Endothelial cell of umbilical vein (primary cell): ENCODE measurements around the gene EAF1. TPM values are rescaled to one million over a fixed set of nuclear protein-coding genes. Genes with fewer than 3 reads are reported as not detected.

ENCODE experiments used
- BruUV-seq: library from RNA; stranded (reverse); fragments of 400-500 nt; replicated peaks from 2 replicates; lab custom pipeline; 2021; lab: Mats Ljungman, UMichigan
- CTCF ChIA-PET: fragments of 300-600, 350-600 bp; sonication (Branson Sonifier 250); formaldehyde crosslinking; loops from one replicate; lab custom pipeline; 2021; ENCODE audit warnings: antibody characterized with exemption, inconsistent platforms; lab: Charles Lee
- POLR2A ChIA-PET: fragments of 300-600, 350-600 bp; sonication (Branson Sonifier 250); formaldehyde crosslinking; loops from one replicate; lab custom pipeline; 2021; ENCODE audit warnings: antibody characterized with exemption, inconsistent platforms; lab: Charles Lee
- DNase-seq: peaks from one replicate; pipeline ENCODE4 v3.0.0-alpha.2; 2011; ENCODE audit warnings: low read depth, low spot score
- FAIRE-seq: peaks from 2 replicates; lab custom pipeline; 2011; peaks lifted over from hg19 to GRCh38; lab: Jason Lieb, UNC
- H2AFZ ChIP-seq: 2 replicates; pipeline ENCODE4 v1.6.0; 2012; ENCODE audit warnings: low read depth, low read length, control low read depth, inconsistent platforms
- H3K27ac ChIP-seq: 2 replicates; pipeline ENCODE4 v1.5.1; 2011; ENCODE audit warnings: low read depth, mild to moderate bottlenecking, control low read depth, low read length, moderate library complexity; ENCODE audit not compliant: insufficient read depth
- H3K27me3 ChIP-seq, 2 experiments: 2 replicates each; pipeline versions ENCODE4 v1.6.0 to v1.6.1; 2011; ENCODE audit warnings: low read length in 2 of 2, mixed read lengths in 1 of 2; ENCODE audit not compliant: control insufficient read depth in 2 of 2, insufficient read depth in 2 of 2
- H3K36me3 ChIP-seq, 2 experiments: 2 replicates in 1 of 2; 3 replicates in 1 of 2; pipeline ENCODE4 v1.5.1; 2011; ENCODE audit warnings: low read length in 2 of 2, mild to moderate bottlenecking in 1 of 2, moderate library complexity in 1 of 2; ENCODE audit not compliant: control insufficient read depth in 2 of 2, insufficient read depth in 2 of 2; ENCODE audit errors: extremely low read depth in 1 of 2
- H3K4me1 ChIP-seq: 3 replicates; pipeline ENCODE4 v1.5.1; 2011; ENCODE audit warnings: mild to moderate bottlenecking, low read length; ENCODE audit not compliant: control insufficient read depth, insufficient read depth; ENCODE audit errors: extremely low read depth
- H3K4me2 ChIP-seq: 2 replicates; pipeline ENCODE4 v1.6.1; 2011; ENCODE audit warnings: low read length, control low read depth, mixed read lengths; ENCODE audit not compliant: insufficient read depth
- H3K4me3 ChIP-seq, 3 experiments: fragments of 200-600 bp in 1 of 3; sonication (generic), shearing (Covaris generic) in 1 of 3; replicated peaks in 1 of 3; 2 replicates each; pipeline ENCODE4 v1.5.1; 2011 to 2016; ENCODE audit warnings: control low read depth in 3 of 3, low read length in 3 of 3, mild to moderate bottlenecking in 2 of 3, inconsistent platforms in 1 of 3, low read depth in 1 of 3, moderate library complexity in 1 of 3; ENCODE audit not compliant: insufficient read depth in 1 of 3
- H3K79me2 ChIP-seq: 2 replicates; pipeline ENCODE4 v1.6.0; 2012; ENCODE audit warnings: low read length, inconsistent platforms; ENCODE audit not compliant: control insufficient read depth, insufficient read depth
- H3K9ac ChIP-seq: replicated peaks from 2 replicates; pipeline ENCODE3; 2011; ENCODE audit warnings: low read length, control low read depth; ENCODE audit not compliant: insufficient read depth; ENCODE audit errors: extremely low read depth
- H3K9me1 ChIP-seq: replicated peaks from 3 replicates; pipeline ENCODE4 v1.6.0; 2011; ENCODE audit warnings: mild to moderate bottlenecking, low read length; ENCODE audit not compliant: control insufficient read depth, insufficient read depth; ENCODE audit errors: extremely low read depth
- H3K9me3 ChIP-seq: replicated peaks from 2 replicates; pipeline ENCODE4 v1.5.1; 2012; ENCODE audit warnings: low read length, inconsistent platforms; ENCODE audit not compliant: control insufficient read depth, insufficient read depth
- H4K20me1 ChIP-seq: replicated peaks from 2 replicates; pipeline ENCODE3; 2011; ENCODE audit warnings: mild to moderate bottlenecking, low read length; ENCODE audit not compliant: control insufficient read depth, insufficient read depth; ENCODE audit errors: extremely low read depth
- EZH2 ChIP-seq: IDR thresholded peaks from 2 replicates; pipeline ENCODE4 v1.6.1; 2012; ENCODE audit warnings: borderline replicate concordance, low read depth, mild to moderate bottlenecking, moderate library complexity, low read length, inconsistent platforms; ENCODE audit not compliant: severe bottlenecking
- FOS ChIP-seq: IDR thresholded peaks from 2 replicates; pipeline ENCODE4 v1.6.1; 2011; ENCODE audit warnings: mild to moderate bottlenecking, low read length, moderate library complexity, borderline replicate concordance; ENCODE audit not compliant: insufficient read depth
- GATA2 ChIP-seq: IDR thresholded peaks from 2 replicates; pipeline ENCODE4 v1.7.0; 2011; ENCODE audit warnings: low read depth, mild to moderate bottlenecking, moderate library complexity, mixed read lengths, low read length; ENCODE audit not compliant: insufficient read length, insufficient read depth
- JUN ChIP-seq: IDR thresholded peaks from 2 replicates; pipeline ENCODE4 v1.6.1; 2011; ENCODE audit warnings: borderline replicate concordance, low read depth; ENCODE audit not compliant: insufficient read length, insufficient read depth
- MYC ChIP-seq: IDR thresholded peaks from one replicate; pipeline ENCODE4 v1.6.1; 2011; ENCODE audit warnings: mild to moderate bottlenecking, low read depth, low read length
- POLR2A ChIP-seq: IDR thresholded peaks from 2 replicates; pipeline ENCODE4 v1.6.1; 2012; ENCODE audit warnings: low read depth, mild to moderate bottlenecking, control low read depth, low read length
- POLR2AphosphoS5 ChIP-seq: IDR thresholded peaks from 2 replicates; pipeline ENCODE4 v1.6.1; 2012; ENCODE audit warnings: low read depth, mild to moderate bottlenecking, control low read depth, low read length, moderate library complexity; ENCODE audit not compliant: insufficient read depth
- dilution Hi-C: fragments of 300-500 bp; cut with MboI; formaldehyde crosslinking; loops from one replicate; pipeline ENCODE4 v1.15.0; 2019; ENCODE audit warnings: low sequenced_read_pairs; ENCODE audit not compliant: extremely low pct_ligation_motif_present
- intact Hi-C: fragments of 100-400 bp; cut with micrococcal nuclease; formaldehyde crosslinking; loops from one replicate; pipeline ENCODE4 v1.10.0; 2022
- polyA plus RNA-seq, 4 experiments: library from polyadenylated mRNA; depleted of rRNA in 3 of 4; stranded (reverse) in 3 of 4; unstranded in 1 of 4; fragments of >200 nt; gene quantifications; 2 replicates each; pipeline versions ENCODE4 v1.2.1 to v1.2.3, GENCODE V29; 2011 to 2012; ENCODE audit warnings: missing spikeins in 1 of 4
- total RNA-seq: library from RNA; stranded (reverse); gene quantifications from 2 replicates; pipeline ENCODE4 v1.2.3, GENCODE V29; 2021
- TF ChIP-seq, protein P1 (sequence below), 2 donors: IDR thresholded peaks; 1 replicate in 1 of 2; 2 replicates in 1 of 2; pipeline ENCODE4 v1.5.1; 2011; ENCODE audit warnings: low read length in 2 of 2, mild to moderate bottlenecking in 2 of 2, moderate library complexity in 2 of 2, control low read depth in 1 of 2, inconsistent platforms in 1 of 2, low read depth in 1 of 2; ENCODE audit not compliant: insufficient read depth in 1 of 2; ENCODE audit errors: extremely low read depth in 1 of 2
- TF ChIP-seq, protein P2 (sequence below): IDR thresholded peaks from 2 replicates; pipeline ENCODE4 v1.6.1; 2011; ENCODE audit not compliant: insufficient read depth, insufficient read length

EAF1 gene
- total and polyA plus RNA-seq, 2 donors (not counting 3 experiments of a cell fraction or from before 2014, with no cell fraction given) = 8.7 to 18.2 TPM

DNA sequence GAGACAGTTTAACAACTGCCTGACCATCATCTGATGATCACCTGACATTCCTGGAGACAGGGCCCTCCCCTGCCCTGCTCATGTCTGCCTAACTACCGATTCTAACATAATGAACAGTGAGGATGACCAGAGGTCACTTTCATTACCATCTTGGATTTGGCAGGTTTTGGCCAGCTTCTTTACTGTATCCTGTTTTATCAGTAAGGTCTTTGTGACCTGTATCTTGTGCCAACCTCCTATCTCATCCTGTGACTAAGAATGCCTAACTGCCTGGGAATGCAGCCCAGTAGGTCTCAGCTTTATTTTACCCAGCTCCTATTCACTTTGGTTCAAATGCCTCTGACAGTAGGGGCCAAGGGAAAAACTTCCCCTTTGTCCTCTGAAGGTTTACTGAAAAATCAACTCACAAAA, 40.2 kb upstream of the EAF1 start:
- TF ChIP-seq MYC (no peak), GATA2 (peak; percentile 84), FOS (peak; percentile 60)
- BruUV-seq = no TSS peak
- no peak overlapping the region for H3K4me2 ChIP-seq
- H4K20me1 ChIP-seq = no peaks in the 10 kb centered on the region
- H3K4me1 ChIP-seq = peaks cover 14% of the 10 kb centered on the region
- no peak overlapping the region for H2AFZ ChIP-seq
- no peaks in the 10 kb centered on the region for H3K9me1 ChIP-seq
- intact Hi-C loops = no loop called here
- peak; percentile 40 for DNase-seq
- H3K27me3 ChIP-seq = no peaks in the 10 kb centered on the region
- H3K79me2 ChIP-seq = no peaks in the 10 kb centered on the region
- no peaks in the 10 kb centered on the region for H3K36me3 ChIP-seq
- ChIA-PET POLR2A (no interaction called here), CTCF (interaction anchor here (0.6 to 2.3 kb wide), 7 partner anchors 8 to 121 kb away, joined by 3 to 23 read pairs (median 3); no protein-coding TSS in a partner anchor)
- no peak overlapping the region for H3K4me3 ChIP-seq
- dilution Hi-C loops = no loop called here
- no peak overlapping the region for H3K27ac ChIP-seq
- FAIRE-seq = peak; percentile 83
- no peak overlapping the region for H3K9ac ChIP-seq
- H3K9me3 ChIP-seq = no peaks in the 10 kb centered on the region

DNA sequence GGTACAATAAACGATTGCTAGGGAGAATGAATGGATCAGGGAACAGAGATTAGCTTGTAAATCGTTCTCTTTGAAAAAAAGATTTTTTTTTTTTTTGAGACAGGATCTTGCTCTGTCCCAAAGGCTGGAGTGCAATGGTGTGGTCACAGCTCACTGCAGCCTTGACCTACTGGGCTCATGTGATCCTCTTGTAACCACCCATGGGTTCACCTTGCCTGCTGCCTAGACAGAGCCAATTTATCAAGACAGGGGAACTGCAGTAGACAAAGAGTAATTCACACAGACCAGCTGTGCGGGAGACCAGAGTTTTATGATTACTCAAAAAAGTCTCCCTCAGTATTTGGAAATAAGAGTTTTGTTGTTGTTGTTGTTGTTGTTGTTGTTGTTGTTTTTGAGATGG, 39.7 kb upstream of the EAF1 start:
- dilution Hi-C loops = no loop called here

More for the DNA sequence above, 39.7 kb upstream of the EAF1 start:
- H2AFZ ChIP-seq = no peak overlapping the region
- no peaks in the 10 kb centered on the region for H3K9me3 ChIP-seq
- H3K9me1 ChIP-seq = no peaks in the 10 kb centered on the region
- peaks cover 14% of the 10 kb centered on the region for H3K4me1 ChIP-seq
- TF ChIP-seq POLR2AphosphoS5 (no peak), EZH2 (no peak), GATA2 (no peak), FOS (no peak), JUN (no peak), MYC (no peak), POLR2A (no peak)
- TF ChIP-seq, protein P1, sequence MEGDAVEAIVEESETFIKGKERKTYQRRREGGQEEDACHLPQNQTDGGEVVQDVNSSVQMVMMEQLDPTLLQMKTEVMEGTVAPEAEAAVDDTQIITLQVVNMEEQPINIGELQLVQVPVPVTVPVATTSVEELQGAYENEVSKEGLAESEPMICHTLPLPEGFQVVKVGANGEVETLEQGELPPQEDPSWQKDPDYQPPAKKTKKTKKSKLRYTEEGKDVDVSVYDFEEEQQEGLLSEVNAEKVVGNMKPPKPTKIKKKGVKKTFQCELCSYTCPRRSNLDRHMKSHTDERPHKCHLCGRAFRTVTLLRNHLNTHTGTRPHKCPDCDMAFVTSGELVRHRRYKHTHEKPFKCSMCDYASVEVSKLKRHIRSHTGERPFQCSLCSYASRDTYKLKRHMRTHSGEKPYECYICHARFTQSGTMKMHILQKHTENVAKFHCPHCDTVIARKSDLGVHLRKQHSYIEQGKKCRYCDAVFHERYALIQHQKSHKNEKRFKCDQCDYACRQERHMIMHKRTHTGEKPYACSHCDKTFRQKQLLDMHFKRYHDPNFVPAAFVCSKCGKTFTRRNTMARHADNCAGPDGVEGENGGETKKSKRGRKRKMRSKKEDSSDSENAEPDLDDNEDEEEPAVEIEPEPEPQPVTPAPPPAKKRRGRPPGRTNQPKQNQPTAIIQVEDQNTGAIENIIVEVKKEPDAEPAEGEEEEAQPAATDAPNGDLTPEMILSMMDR (IDR thresholded peaks at IDR 0.05; ENCODE audit: extremely low read depth in 1 of 2, insufficient read depth in 1 of 2, low read depth in 1 of 2, low read length in 2 of 2) = no peak
- TF ChIP-seq, protein P2, sequence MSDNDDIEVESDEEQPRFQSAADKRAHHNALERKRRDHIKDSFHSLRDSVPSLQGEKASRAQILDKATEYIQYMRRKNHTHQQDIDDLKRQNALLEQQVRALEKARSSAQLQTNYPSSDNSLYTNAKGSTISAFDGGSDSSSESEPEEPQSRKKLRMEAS = no peak
- no peak for FAIRE-seq
- H3K79me2 ChIP-seq = no peaks in the 10 kb centered on the region
- H3K9ac ChIP-seq = no peak overlapping the region
- CTCF ChIA-PET = interaction anchor here (1.0 to 2.3 kb wide), 2 partner anchors 8 to 18 kb away, joined by 5 to 23 read pairs; no protein-coding TSS in a partner anchor
- no peaks in the 10 kb centered on the region for H3K36me3 ChIP-seq
- no peaks in the 10 kb centered on the region for H4K20me1 ChIP-seq
- H3K4me3 ChIP-seq = no peak overlapping the region
- H3K27me3 ChIP-seq = no peaks in the 10 kb centered on the region
- intact Hi-C loops = no loop called here
- no peak overlapping the region for H3K4me2 ChIP-seq
- DNase-seq = no peak
- no peak overlapping the region for H3K27ac ChIP-seq
- BruUV-seq = no TSS peak
- POLR2A ChIA-PET = no interaction called here
